ENCODE data around the gene RAD51C. TPM values are rescaled to one million over a fixed set of nuclear protein-coding genes. Genes with fewer than 3 reads are reported as not detected.
"Not testable (repeated sequence)": the region's sequence is repeated elsewhere in the genome, so short reads cannot be mapped to it uniquely, and the experiment has no call there.

RAD51C gene
- total RNA-seq, result 10 to 100 TPM; 40.0 to 45.7 TPM

GRCh38 chr17:58692239-58693055, at the start of gene RAD51C:
RAD51C (plus strand) TSS chr17:58692602; CDS start chr17:58692644, 42 bp downstream.
- POLR2A ChIA-PET, result interaction anchor here (0.5 to 3.0 kb wide), 14 partner anchors 8 to 767 kb away, joined by 3 to 65 read pairs (median 3); partner anchors contain the start of genes MTMR4, PRR11 and TRIM37
- H3K27me3 Mint-ChIP-seq, result peaks cover 4% of the 10 kb centered on the region
- ATAC-seq (ENCODE audit: low read depth) (peak; percentile 98), DNase-seq (peak; percentile 90)
- H3K9me3 Mint-ChIP-seq, result no peaks in the 10 kb centered on the region
- peak within 1 kb of the TSS; percentile 95 for H3K4me3 Mint-ChIP-seq
- peaks cover 24% of the 10 kb centered on the region for H3K4me1 Mint-ChIP-seq
- H3K36me3 Mint-ChIP-seq, result peaks cover 15% of the 10 kb centered on the region
- peak within 1 kb of the TSS; percentile 96 for H3K27ac Mint-ChIP-seq

DNA sequence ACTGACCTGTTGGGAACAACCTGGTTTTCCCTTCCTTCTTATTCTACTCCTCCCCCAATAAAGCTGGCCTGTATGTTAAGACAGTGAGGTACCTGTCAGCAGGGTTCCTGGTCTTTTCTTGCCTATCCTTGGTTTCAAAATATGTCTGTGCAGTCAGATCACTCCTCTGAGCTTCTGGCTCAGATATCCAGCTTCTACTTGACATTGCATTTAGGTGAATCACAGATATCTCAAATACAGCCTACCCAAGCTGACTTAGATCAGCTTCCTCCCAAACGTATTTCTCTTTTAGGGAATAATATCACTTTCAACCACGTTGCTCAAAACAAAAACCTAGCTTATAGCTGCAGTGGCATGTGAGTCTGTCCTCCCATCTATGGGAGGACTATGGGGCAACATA, 49.3 kb upstream of the RAD51C start:
- H3K36me3 Mint-ChIP-seq, result no peaks in the 10 kb centered on the region
- H3K27me3 Mint-ChIP-seq, result no peaks in the 10 kb centered on the region
- no peak for DNase-seq
- H3K4me1 Mint-ChIP-seq, result peaks cover 7% of the 10 kb centered on the region
- no peak overlapping the region for H3K27ac Mint-ChIP-seq
- no peaks in the 10 kb centered on the region for H3K9me3 Mint-ChIP-seq
- no peak for ATAC-seq (ENCODE audit: low read depth)
- H3K4me3 Mint-ChIP-seq, result no peak overlapping the region
- POLR2A ChIA-PET, result interaction anchor here (1.0 to 2.7 kb wide), 2 partner anchors 11 to 12 kb away, joined by 3 to 16 read pairs; no protein-coding TSS in a partner anchor

GRCh38 chr17:58648236-58648635, 44.2 kb upstream of the RAD51C start:
- no peak overlapping the region for H3K4me3 Mint-ChIP-seq
- H3K27me3 Mint-ChIP-seq, result no peaks in the 10 kb centered on the region
- no peak overlapping the region for H3K27ac Mint-ChIP-seq
- H3K36me3 Mint-ChIP-seq, result no peaks in the 10 kb centered on the region
- no peak for ATAC-seq (ENCODE audit: low read depth)
- POLR2A ChIA-PET, result interaction anchor here (0.6 to 1.1 kb wide), 2 partner anchors 16 to 73 kb away, joined by 3 to 5 read pairs; no protein-coding TSS in a partner anchor
- no peaks in the 10 kb centered on the region for H3K9me3 Mint-ChIP-seq
- DNase-seq, result no peak
- H3K4me1 Mint-ChIP-seq, result peaks cover 4% of the 10 kb centered on the region

DNA sequence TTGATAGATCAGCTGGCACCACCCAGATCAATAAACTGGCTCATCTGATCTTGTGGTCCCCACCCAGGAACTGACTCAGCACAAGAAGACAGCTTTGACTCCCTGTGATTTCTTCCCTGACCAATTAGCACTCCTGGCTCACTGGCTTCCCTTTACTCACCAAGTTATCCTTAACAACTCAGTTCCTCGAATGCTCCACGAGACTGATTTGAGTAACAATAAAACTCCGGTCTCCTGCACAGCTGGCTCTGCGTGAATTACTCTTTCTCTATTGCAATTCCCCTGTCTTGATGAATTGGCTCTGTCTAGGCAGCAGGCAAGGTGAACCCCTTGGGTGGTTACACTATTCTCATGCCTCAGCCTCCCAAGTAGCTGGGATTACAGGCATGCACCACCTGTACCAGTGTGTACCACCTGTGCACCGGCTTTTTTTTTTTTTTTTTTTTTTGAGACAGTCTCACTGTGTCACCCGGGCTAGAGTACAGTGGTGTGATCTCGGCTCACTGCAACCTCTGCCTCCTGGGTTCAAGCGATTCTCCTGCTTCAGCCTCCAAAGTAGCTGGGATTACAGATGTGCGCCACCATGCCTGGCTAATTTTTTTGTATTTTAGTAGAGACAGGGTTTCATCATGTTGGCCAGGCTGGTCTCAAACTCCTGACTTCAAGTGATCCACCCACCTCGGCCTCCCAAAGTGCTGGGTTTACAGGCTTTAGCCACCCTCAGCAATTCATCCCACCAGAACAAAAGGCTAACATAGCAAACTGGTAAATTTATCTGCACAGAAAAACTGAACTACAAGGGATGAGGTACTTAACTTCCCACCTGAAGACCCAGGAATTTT, 34.2 kb upstream of the RAD51C start:
- H3K36me3 Mint-ChIP-seq, H3K9me3 Mint-ChIP-seq, H3K27me3 Mint-ChIP-seq, DNase-seq: not testable (repeated sequence)
- peak; percentile 20 for ATAC-seq (ENCODE audit: low read depth)
- POLR2A ChIA-PET, result interaction anchor here (0.6 to 6.0 kb wide), 6 partner anchors 27 to 143 kb away, joined by 3 to 135 read pairs (median 8); partner anchors contain the start of genes MTMR4, RAD51C and TEX14
- peak overlapping the region; percentile 6 for H3K27ac Mint-ChIP-seq
- peak overlapping the region; percentile 72 for H3K4me3 Mint-ChIP-seq
- H3K4me1 Mint-ChIP-seq, result peaks cover 16% of the 10 kb centered on the region

DNA sequence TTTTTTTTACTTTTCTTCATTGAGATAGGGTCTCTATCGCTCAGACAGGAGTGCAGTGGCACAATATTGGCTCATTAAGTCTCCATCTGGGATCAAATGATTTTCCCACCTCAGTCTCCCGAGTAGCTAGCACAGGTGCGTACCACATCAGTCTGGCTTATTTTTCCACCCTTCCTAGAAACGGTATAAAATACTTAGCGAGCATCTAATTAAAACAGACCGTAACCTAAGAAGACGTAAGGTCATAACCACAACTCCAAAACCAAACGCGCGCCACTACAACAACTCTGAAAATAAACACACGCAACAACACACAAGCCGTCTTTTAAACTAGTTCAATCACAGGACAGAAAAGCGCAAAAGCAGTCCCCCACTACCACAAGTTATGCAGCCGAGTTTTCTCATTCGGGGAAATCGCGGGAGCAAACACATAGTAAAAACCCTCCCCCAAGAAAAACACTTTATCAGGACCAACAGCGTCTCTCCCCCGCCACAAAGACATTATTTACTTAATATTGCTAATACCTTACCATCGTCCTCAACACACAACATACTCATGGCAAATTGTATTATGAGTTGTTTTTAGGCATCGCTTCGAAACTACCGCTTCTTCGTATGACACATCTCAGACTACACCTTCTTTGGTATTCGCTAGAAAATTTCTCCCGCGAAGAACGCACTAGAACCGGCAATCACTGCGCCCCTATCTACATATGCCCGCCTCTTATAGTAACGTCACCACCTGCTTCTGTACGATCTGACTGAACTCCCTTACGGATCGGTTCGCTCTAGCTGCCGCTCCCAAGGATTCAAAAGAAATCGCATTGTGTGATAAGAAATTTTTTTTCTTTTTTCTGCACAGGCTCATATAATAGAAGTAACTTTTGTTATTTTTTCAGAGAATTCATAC, 33.3 kb upstream of the RAD51C start:
- peak overlapping the region; percentile 72 for H3K4me3 Mint-ChIP-seq
- H3K4me1 Mint-ChIP-seq, result peaks cover 16% of the 10 kb centered on the region
- DNase-seq (peak; percentile 56), ATAC-seq (ENCODE audit: low read depth) (peak; percentile 83)
- POLR2A ChIA-PET, result interaction anchor here (0.6 to 6.0 kb wide), 9 partner anchors 22 to 144 kb away, joined by 3 to 135 read pairs (median 4); partner anchors contain the start of genes MTMR4, RAD51C and TEX14
- H3K9me3 Mint-ChIP-seq, result peaks cover 3% of the 10 kb centered on the region
- H3K27ac Mint-ChIP-seq, result peak overlapping the region; percentile 96
- H3K36me3 Mint-ChIP-seq, result no peaks in the 10 kb centered on the region
- H3K27me3 Mint-ChIP-seq, result peaks cover 8% of the 10 kb centered on the region

DNA sequence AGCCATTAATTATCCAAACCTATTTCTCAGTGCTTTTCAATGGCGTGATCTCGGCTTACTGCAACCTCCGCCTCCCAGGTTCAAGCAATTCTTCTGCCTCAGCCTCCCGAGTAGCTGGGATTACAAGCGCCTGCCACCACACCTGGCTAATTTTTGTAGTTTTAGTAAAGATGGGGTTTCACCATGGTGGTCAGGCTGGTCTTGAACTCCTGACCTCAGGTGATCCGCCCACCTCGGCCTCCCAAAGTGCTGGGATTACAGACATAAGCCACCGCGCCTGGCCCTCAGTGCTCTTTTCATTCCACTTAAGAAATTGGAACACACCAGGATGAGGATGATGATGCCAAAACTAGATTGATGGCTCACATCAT, 32.7 kb upstream of the RAD51C start:
- not testable (repeated sequence) for H3K36me3 Mint-ChIP-seq; H3K9me3 Mint-ChIP-seq; ATAC-seq (ENCODE audit: low read depth); DNase-seq; H3K27ac Mint-ChIP-seq; H3K27me3 Mint-ChIP-seq
- peak overlapping the region; percentile 72 for H3K4me3 Mint-ChIP-seq
- POLR2A ChIA-PET, result interaction anchor here (0.6 to 6.0 kb wide), 8 partner anchors 23 to 145 kb away, joined by 3 to 135 read pairs (median 6); partner anchors contain the start of genes MTMR4, RAD51C and TEX14
- H3K4me1 Mint-ChIP-seq, result peaks cover 16% of the 10 kb centered on the region

DNA sequence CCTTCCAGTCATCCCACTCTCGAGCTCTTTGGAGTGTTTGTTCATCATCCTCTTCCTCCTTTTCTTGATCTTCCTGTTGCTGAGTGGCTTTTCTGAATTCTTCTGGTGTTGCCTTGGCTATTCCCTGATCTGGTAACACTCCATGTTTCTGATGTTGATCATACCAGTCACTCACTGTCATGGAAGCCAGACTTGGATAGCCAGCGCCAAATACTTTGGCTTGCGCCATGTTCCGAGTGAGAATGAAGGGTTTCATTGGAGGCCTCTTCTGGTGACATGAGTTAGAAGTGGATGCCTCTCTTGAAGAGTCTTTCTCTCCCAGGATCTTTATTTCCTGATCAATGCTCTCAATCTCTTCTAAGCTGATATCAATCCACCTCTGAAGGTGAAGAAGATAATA, 31.8 kb upstream of the RAD51C start:
- POLR2A ChIA-PET, result interaction anchor here (6.0 kb wide), 1 partner anchor 29 kb away, joined by 135 read pairs; no protein-coding TSS in a partner anchor
- DNase-seq (no peak), ATAC-seq (ENCODE audit: low read depth) (no peak)
- H3K27ac Mint-ChIP-seq, result no peak overlapping the region
- H3K9me3 Mint-ChIP-seq, result peaks cover 3% of the 10 kb centered on the region
- H3K4me3 Mint-ChIP-seq, result peak overlapping the region; percentile 21
- no peaks in the 10 kb centered on the region for H3K36me3 Mint-ChIP-seq
- H3K27me3 Mint-ChIP-seq, result peaks cover 5% of the 10 kb centered on the region
- H3K4me1 Mint-ChIP-seq, result peaks cover 16% of the 10 kb centered on the region

DNA sequence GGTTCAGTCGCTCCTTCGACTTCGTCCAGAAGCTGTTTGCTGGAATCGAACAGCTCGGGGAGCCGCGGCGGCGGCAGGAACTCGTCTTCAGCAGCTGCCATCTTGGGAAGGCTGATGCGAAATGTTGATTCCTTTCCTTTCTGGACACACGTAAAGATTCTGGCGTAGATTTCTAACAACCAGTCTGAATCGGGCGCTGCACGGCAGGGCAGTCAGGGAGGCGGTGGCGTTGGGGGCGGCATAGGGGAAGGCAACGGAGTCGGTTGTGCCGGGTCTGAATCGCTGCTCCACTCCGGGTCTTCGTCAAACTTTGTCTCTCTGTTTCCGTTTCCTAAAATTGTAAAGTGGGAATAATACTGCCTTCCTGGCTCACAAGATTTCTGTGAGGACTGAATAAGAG, 30.9 kb upstream of the RAD51C start:
- Mint-ChIP-seq H3K36me3 (no peaks in the 10 kb centered on the region), H3K27me3 (peaks cover 5% of the 10 kb centered on the region), H3K4me3 (no peak overlapping the region), H3K27ac (no peak overlapping the region), H3K9me3 (peaks cover 3% of the 10 kb centered on the region), H3K4me1 (peaks cover 18% of the 10 kb centered on the region)
- no peak for DNase-seq
- POLR2A ChIA-PET, result interaction anchor here (6.0 kb wide), 1 partner anchor 30 kb away, joined by 135 read pairs; no protein-coding TSS in a partner anchor
- ATAC-seq (ENCODE audit: low read depth), result no peak

- Mint-ChIP-seq H3K9me3 (no peaks in the 10 kb centered on the region), H3K36me3 (no peaks in the 10 kb centered on the region), H3K27ac (no peak overlapping the region), H3K4me1 (peaks cover 9% of the 10 kb centered on the region), H3K4me3 (no peak overlapping the region), H3K27me3 (peaks cover 14% of the 10 kb centered on the region)
- ATAC-seq (ENCODE audit: low read depth) (no peak), DNase-seq (no peak)
- POLR2A ChIA-PET, result no interaction called here
Measured at GRCh38 chr17:58664302-58664701, 28.1 kb upstream of the RAD51C start.

DNA sequence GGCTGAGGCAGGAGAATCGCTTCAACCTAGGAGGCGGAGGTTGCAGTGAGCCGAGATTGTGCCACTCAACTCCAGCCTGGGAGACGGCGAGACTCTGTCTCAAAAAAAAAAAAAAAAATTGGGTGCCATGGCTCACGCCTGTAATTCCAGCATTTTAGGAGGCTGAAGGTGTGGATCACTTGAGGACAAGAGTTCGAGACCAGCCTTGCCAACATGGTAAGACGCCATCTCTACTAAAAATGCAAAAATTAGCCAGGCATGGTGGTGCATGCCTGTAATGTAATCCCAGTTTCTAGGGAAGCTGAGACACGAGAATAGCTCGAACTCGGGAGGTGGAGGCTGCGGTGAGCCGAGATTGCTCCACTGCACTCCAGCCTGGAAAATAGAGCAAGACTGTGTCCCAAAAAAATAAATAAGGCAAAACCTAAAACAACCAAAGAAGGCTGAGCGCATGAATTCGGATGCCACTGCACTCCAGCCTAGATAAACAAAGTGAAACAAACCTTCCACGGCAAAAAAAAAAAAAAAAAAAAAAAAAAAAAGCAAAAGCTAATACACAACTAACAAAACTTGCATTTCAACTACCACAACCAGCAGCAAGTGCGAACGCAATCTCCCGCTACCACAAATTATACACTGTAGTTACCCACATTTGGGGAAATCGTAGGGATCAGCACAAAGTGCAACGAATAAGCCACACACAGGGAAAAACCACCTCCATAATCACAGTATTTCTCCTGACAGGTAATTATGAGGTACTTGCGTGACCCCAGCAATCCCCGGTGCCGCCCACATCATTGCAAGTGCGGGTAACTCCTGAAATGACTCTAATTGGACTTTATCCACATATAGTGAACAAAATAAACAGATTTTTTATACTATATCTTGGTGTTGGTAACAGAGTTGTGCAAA, 26.2 kb upstream of the RAD51C start:
- Mint-ChIP-seq H3K4me1 (peaks cover 8% of the 10 kb centered on the region), H3K27ac (no peak overlapping the region), H3K9me3 (no peaks in the 10 kb centered on the region), H3K27me3 (peaks cover 16% of the 10 kb centered on the region), H3K4me3 (no peak overlapping the region), H3K36me3 (no peaks in the 10 kb centered on the region)
- POLR2A ChIA-PET, result interaction anchor here (0.7 to 1.1 kb wide), 3 partner anchors 34 to 151 kb away, joined by 3 to 5 read pairs (median 4); no protein-coding TSS in a partner anchor
- DNase-seq (no peak), ATAC-seq (ENCODE audit: low read depth) (no peak)

GRCh38 chr17:58666858-58667267, 25.5 kb upstream of the RAD51C start:
- Mint-ChIP-seq H3K27me3 (peaks cover 18% of the 10 kb centered on the region), H3K4me1 (peaks cover 8% of the 10 kb centered on the region), H3K27ac (no peak overlapping the region), H3K36me3 (no peaks in the 10 kb centered on the region), H3K4me3 (peak overlapping the region; percentile 35), H3K9me3 (no peaks in the 10 kb centered on the region)
- ATAC-seq (ENCODE audit: low read depth) (no peak), DNase-seq (no peak)
- POLR2A ChIA-PET, result interaction anchor here (1.1 kb wide), 1 partner anchor 35 kb away, joined by 5 read pairs; no protein-coding TSS in a partner anchor

All from activated naive CD8-positive, alpha-beta T cell treated with anti-CD3 and anti-CD28 coated beads, Interleukin-2, amount 10 ng/mL, durations not matched to agents 7 days and 5 days (primary cell).